GM21526 (cell line): ENCODE results near the gene MOSPD3.
"Not testable (repeated sequence)": the region's sequence is repeated elsewhere in the genome, so short reads cannot be mapped to it uniquely, and the experiment has no call there.

Experiments
- ATAC-seq: cut with Tn5 transposase; IDR thresholded peaks from one replicate; pipeline ENCODE4 v1.9.1; 2021; ENCODE audit warnings: moderate library complexity; ENCODE audit not compliant: unreplicated experiment, low FRiP score

The MOSPD3 gene

GRCh38 chr7:100611983-100612729, at the start of gene MOSPD3:
Gene MOSPD3 (plus strand): TSS chr7:100612540. CDS start chr7:100612792, 252 bp downstream.
- ATAC-seq: peak; percentile 82

GRCh38 chr7:100563100-100563564, 49.2 kb upstream of the MOSPD3 start:
- no peak for ATAC-seq

GRCh38 chr7:100563809-100564400, 48.4 kb upstream of the MOSPD3 start:
- ATAC-seq: no peak

- not testable (repeated sequence) for ATAC-seq
Measured at GRCh38 chr7:100564405-100564804, 47.9 kb upstream of the MOSPD3 start.

- ATAC-seq: no peak
Measured at GRCh38 chr7:100565133-100565571, 47.2 kb upstream of the MOSPD3 start.

- no peak for ATAC-seq
Measured at GRCh38 chr7:100566018-100566531, 46.3 kb upstream of the MOSPD3 start.

- no peak for ATAC-seq
Measured at GRCh38 chr7:100567031-100567730, 45.2 kb upstream of the MOSPD3 start.

- ATAC-seq: no peak
Measured at GRCh38 chr7:100567751-100568175, 44.6 kb upstream of the MOSPD3 start.

- no peak for ATAC-seq
Measured at GRCh38 chr7:100568176-100568895, 44.0 kb upstream of the MOSPD3 start.

- ATAC-seq: no peak
Measured at GRCh38 chr7:100568896-100569844, 43.2 kb upstream of the MOSPD3 start.

GRCh38 chr7:100570954-100571828, 41.1 kb upstream of the MOSPD3 start:
- ATAC-seq: no peak

- ATAC-seq: no peak
Measured at GRCh38 chr7:100571829-100572116, 40.6 kb upstream of the MOSPD3 start.

- no peak for ATAC-seq
Measured at GRCh38 chr7:100572281-100572948, 39.9 kb upstream of the MOSPD3 start.

GRCh38 chr7:100572949-100573675, 39.2 kb upstream of the MOSPD3 start:
- no peak for ATAC-seq

- ATAC-seq: no peak
Measured at GRCh38 chr7:100573691-100574361, 38.5 kb upstream of the MOSPD3 start, which contains the start of gene SAP25. Gene SAP25 (minus strand): TSS chr7:100573900. CDS start chr7:100573742, 158 bp downstream.

GRCh38 chr7:100574362-100575205, 37.8 kb upstream of the MOSPD3 start:
- ATAC-seq: no peak
